Natural killer cell (primary cell): ENCODE results near the gene ZNF775. TPM values are rescaled to one million over a fixed set of nuclear protein-coding genes. Genes with fewer than 3 reads are reported as not detected.

Experiments
- ATAC-seq, 3 donors: fragments of 150-1000 bp in 2 of 3; fragments of 200-7000 bp in 1 of 3; cut with Tn5 transposase; 1 replicate in 1 of 3; 2 replicates in 2 of 3; pipeline ENCODE4 v1.10.0; 2021; ENCODE audit warnings: mild to moderate bottlenecking in 2 of 3, moderate library complexity in 2 of 3
- DNase-seq, 2 donors: peaks; one replicate each; pipeline versions ENCODE4 v3.0.0 to v3.0.0-alpha.2; 2013 to 2021; ENCODE audit warnings: mixed read lengths in 1 of 2
- H3K27ac ChIP-seq: one replicate; pipeline ENCODE4 v1.5.1; 2013; ENCODE audit warnings: mild to moderate bottlenecking, low read length
- H3K27me3 ChIP-seq: one replicate; pipeline ENCODE4 v1.6.1; 2013; ENCODE audit warnings: low read length; ENCODE audit not compliant: control insufficient read depth, insufficient read depth
- H3K36me3 ChIP-seq: one replicate; pipeline ENCODE4 v1.6.1; 2013; ENCODE audit warnings: low read length; ENCODE audit not compliant: control insufficient read depth, insufficient read depth
- H3K4me1 ChIP-seq: one replicate; pipeline ENCODE4 v1.6.1; 2013; ENCODE audit warnings: low read length; ENCODE audit not compliant: control insufficient read depth, insufficient read depth
- H3K4me3 ChIP-seq: one replicate; pipeline ENCODE4 v1.5.1; 2013; ENCODE audit warnings: low read length
- H3K9me3 ChIP-seq: one replicate; pipeline ENCODE4 v1.6.1; 2013; ENCODE audit warnings: low read length; ENCODE audit not compliant: control insufficient read depth, insufficient read depth
- H3K27ac Mint-ChIP-seq, 2 donors: one replicate each; pipeline ENCODE4 v1.8.0; 2022; ENCODE audit warnings: mild to moderate bottlenecking in 2 of 2, mixed read lengths in 2 of 2, moderate library complexity in 1 of 2
- H3K27me3 Mint-ChIP-seq, 2 donors: one replicate each; pipeline ENCODE4 v1.8.0; 2022; ENCODE audit warnings: low read depth in 2 of 2, mixed read lengths in 2 of 2
- H3K36me3 Mint-ChIP-seq: one replicate; pipeline ENCODE4 v1.8.0; 2022; ENCODE audit warnings: mixed read lengths
- H3K4me1 Mint-ChIP-seq, 2 donors: one replicate each; pipeline ENCODE4 v1.8.0; 2022; ENCODE audit warnings: mixed read lengths in 2 of 2
- H3K4me3 Mint-ChIP-seq: one replicate; pipeline ENCODE4 v1.8.0; 2022; ENCODE audit warnings: mild to moderate bottlenecking, moderate library complexity, mixed read lengths
- H3K9me3 Mint-ChIP-seq, 2 donors: one replicate each; pipeline ENCODE4 v1.8.0; 2022; ENCODE audit warnings: mixed read lengths in 2 of 2
- WGBS: methylation state at CpG from one replicate; pipeline ENCODE4 v1.1.7; 2013; ENCODE audit warnings: missing lambda C conversion rate; ENCODE audit not compliant: insufficient coverage; 5-methylcytosine and 5-hydroxymethylcytosine counted together
- intact Hi-C: fragments of 100-400 bp; cut with micrococcal nuclease; formaldehyde crosslinking; loops from one replicate; pipeline ENCODE4 v1.14.2; 2022
- total RNA-seq, 4 donors: library from RNA; stranded (reverse); fragments of 120-200 nt in 1 of 4; gene quantifications; one replicate each; pipeline versions ENCODE4 v1.2.3 to v1.2.4, GENCODE V29; 2013 to 2022
- TF ChIP-seq, protein P1 (sequence below): fragments of 200-600 bp; IDR thresholded peaks from one replicate; pipeline ENCODE4 v1.8.0; 2022; ENCODE audit warnings: antibody characterized with exemption

Gene ZNF775
- total RNA-seq, 3 donors from 2014 or later (not counting 1 experiment from before 2014, with no cell fraction given) = 1.3 to 2.7 (median 1.6) TPM

GRCh38 chr7:150421831-150422230 lies 42.7 kb downstream of the ZNF775 start:
- Histone ChIP-seq H3K27ac (no peak overlapping the region), H3K4me1 (no peaks in the 10 kb centered on the region), H3K36me3 (no peaks in the 10 kb centered on the region), H3K4me3 (no peak overlapping the region), H3K27me3 (no peaks in the 10 kb centered on the region), H3K9me3 (no peaks in the 10 kb centered on the region)
- intact Hi-C loops = loop anchor here (1.0 kb wide), 1 partner anchor 65 kb away; no protein-coding TSS in a partner anchor
- TF ChIP-seq, protein P1, sequence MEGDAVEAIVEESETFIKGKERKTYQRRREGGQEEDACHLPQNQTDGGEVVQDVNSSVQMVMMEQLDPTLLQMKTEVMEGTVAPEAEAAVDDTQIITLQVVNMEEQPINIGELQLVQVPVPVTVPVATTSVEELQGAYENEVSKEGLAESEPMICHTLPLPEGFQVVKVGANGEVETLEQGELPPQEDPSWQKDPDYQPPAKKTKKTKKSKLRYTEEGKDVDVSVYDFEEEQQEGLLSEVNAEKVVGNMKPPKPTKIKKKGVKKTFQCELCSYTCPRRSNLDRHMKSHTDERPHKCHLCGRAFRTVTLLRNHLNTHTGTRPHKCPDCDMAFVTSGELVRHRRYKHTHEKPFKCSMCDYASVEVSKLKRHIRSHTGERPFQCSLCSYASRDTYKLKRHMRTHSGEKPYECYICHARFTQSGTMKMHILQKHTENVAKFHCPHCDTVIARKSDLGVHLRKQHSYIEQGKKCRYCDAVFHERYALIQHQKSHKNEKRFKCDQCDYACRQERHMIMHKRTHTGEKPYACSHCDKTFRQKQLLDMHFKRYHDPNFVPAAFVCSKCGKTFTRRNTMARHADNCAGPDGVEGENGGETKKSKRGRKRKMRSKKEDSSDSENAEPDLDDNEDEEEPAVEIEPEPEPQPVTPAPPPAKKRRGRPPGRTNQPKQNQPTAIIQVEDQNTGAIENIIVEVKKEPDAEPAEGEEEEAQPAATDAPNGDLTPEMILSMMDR = no peak
- 85% methylated on average over 17 of the region's 17 CpGs for WGBS
- H3K36me3 Mint-ChIP-seq = no peaks in the 10 kb centered on the region
- DNase-seq (no peak), ATAC-seq (no peak)
- H3K9me3 Mint-ChIP-seq = no peaks in the 10 kb centered on the region
- H3K4me3 Mint-ChIP-seq = no peak overlapping the region
- H3K27ac Mint-ChIP-seq = no peak overlapping the region
- H3K4me1 Mint-ChIP-seq = peaks cover 7 to 8% of the 10 kb centered on the region in 2 donors
- H3K27me3 Mint-ChIP-seq = peaks cover 0 to 7% of the 10 kb centered on the region in 2 donors

DNA sequence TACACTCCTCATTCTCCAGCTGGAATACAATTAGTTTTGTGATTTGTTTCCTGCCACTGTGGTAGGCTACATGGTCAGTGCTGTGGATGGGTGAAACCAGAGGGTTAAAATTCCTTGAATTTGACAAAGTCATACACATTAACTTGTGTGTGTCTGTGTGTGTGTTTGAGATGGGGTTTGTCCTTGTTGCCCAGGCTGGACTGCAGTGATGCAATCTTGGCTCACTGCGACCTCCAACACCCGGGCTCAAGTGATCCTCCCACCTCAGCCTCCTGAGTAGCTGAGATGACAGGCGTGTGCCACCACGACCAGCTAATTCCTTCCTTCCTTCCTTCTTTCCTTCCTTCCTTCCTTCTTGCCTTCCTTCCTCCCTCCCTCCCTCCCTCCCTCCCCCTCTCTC lies 46.5 kb downstream of the ZNF775 start:
- Histone ChIP-seq H3K4me1 (peaks cover 20% of the 10 kb centered on the region), H3K4me3 (no peak overlapping the region), H3K36me3 (no peaks in the 10 kb centered on the region), H3K27ac (no peak overlapping the region), H3K9me3 (no peaks in the 10 kb centered on the region), H3K27me3 (no peaks in the 10 kb centered on the region)
- Mint-ChIP-seq H3K27ac (no peak overlapping the region), H3K4me3 (no peak overlapping the region), H3K27me3 (peaks cover 0 to 4% of the 10 kb centered on the region in 2 donors), H3K4me1 (peaks cover 15 to 17% of the 10 kb centered on the region in 2 donors), H3K36me3 (no peaks in the 10 kb centered on the region), H3K9me3 (no peaks in the 10 kb centered on the region)
- DNase-seq (no peak), ATAC-seq (no peak)
- TF ChIP-seq, protein P1 = no peak
- WGBS = 72% methylated on average over 4 of the region's 4 CpGs
- intact Hi-C loops = no loop called here

- intact Hi-C loops = no loop called here
- TF ChIP-seq, protein P1 = no peak
- peak overlapping the region in 1 of 2 donors; percentile 73 for H3K27ac Mint-ChIP-seq
- no peaks in the 10 kb centered on the region for H3K9me3 ChIP-seq
- H3K36me3 Mint-ChIP-seq = no peaks in the 10 kb centered on the region
- H3K4me1 ChIP-seq = peaks cover 42% of the 10 kb centered on the region
- H3K4me3 ChIP-seq = no peak overlapping the region
- 38% methylated on average over 11 of the region's 11 CpGs for WGBS
- H3K27me3 ChIP-seq = no peaks in the 10 kb centered on the region
- H3K4me1 Mint-ChIP-seq = peaks cover 31% of the 10 kb centered on the region in 2 donors
- H3K9me3 Mint-ChIP-seq = no peaks in the 10 kb centered on the region
- H3K4me3 Mint-ChIP-seq = no peak overlapping the region
- no peak for DNase-seq
- no peak overlapping the region for H3K27ac ChIP-seq
- ATAC-seq = peak; percentile 35 to 65 (median 63)
- no peaks in the 10 kb centered on the region for H3K36me3 ChIP-seq
- H3K27me3 Mint-ChIP-seq = no peaks in the 10 kb centered on the region
Measured at GRCh38 chr7:150428671-150429451, 49.7 kb downstream of the ZNF775 start.
